H1 (cell line): ENCODE results near the gene PRSS21. TPM values are rescaled to one million over a fixed set of nuclear protein-coding genes. Genes with fewer than 3 reads are reported as not detected.

Experiments
- JUND ChIP-seq: IDR thresholded peaks from 2 replicates; pipeline ENCODE4 v1.6.1; 2011; ENCODE audit warnings: mild to moderate bottlenecking, improper control_type of control experiment, low read length
- KDM4A ChIP-seq: IDR thresholded peaks from one replicate; pipeline ENCODE4 v1.7.1; 2012; ENCODE audit warnings: low read depth, mild to moderate bottlenecking, moderate library complexity, low read length, inconsistent platforms; ENCODE audit not compliant: severe bottlenecking
- KDM5A ChIP-seq: fragments of 200-600 bp; IDR thresholded peaks from 2 replicates; pipeline ENCODE4 v1.7.1; 2012; ENCODE audit warnings: mild to moderate bottlenecking, low read length, inconsistent platforms, mixed read lengths
- SRF ChIP-seq: IDR thresholded peaks from 2 replicates; pipeline ENCODE4 v1.6.1; 2011; ENCODE audit warnings: mild to moderate bottlenecking, low read depth, low read length, moderate library complexity
- polyA plus RNA-seq, 7 experiments: library from polyadenylated mRNA; depleted of rRNA in 3 of 7; stranded (reverse) in 5 of 7; unstranded in 2 of 7; fragments of >200 nt in 5 of 7; fragments of 200-250 nt in 2 of 7; gene quantifications; 1 replicate in 5 of 7; 2 replicates in 1 of 7; 4 replicates in 1 of 7; pipeline versions ENCODE4 v1.2.1 to v1.2.3, GENCODE V29; 2011 to 2013; ENCODE audit warnings: missing spikeins in 2 of 7, mixed read lengths in 2 of 7
- total RNA-seq: library from RNA; stranded (reverse); fragmentation: NEBNext Ultra II Directional; extraction: Animal tissue kit (Norgen Biotek cat#: 25700); gene quantifications from 2 replicates; pipeline ENCODE4 v1.2.1, GENCODE V29; 2021

Gene PRSS21
- total and polyA plus RNA-seq, 2 of the 8 experiments (the other 6 are each of a cell fraction or from before 2014, with no cell fraction given): 0.76 to 1.0 TPM

DNA sequence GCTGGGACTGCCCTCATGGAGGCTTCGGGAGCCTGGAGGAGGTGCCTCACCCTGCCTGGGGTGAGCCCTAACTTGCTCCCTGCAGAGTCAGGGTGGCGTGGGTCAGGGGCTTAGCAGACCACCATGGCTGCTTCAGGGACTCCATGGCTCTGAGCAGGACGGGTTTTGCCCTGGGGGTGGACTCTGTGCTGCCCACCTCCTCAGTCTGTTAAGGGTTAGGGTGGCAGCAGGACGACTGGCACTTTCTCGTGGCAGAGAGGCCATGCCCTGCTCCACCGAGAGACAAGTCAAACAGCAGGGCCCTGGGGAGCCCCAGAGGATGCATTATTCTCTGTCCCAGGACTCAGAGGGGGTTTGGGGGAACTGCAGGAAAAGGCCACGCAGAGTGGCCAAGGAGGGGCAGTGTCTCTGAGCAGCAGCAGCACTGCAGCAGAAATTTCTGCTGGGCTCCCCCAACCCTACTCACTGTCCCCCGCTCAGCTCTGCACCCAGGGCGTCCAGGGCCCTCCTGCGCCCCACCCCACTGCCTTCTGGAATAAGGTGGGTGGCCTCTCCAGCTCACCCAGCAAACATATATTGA is 42.7 kb downstream of the PRSS21 start (continued):
- TF ChIP-seq KDM5A: no peak
- TF ChIP-seq KDM4A: no peak
- TF ChIP-seq JUND: no peak
- no peak for TF ChIP-seq SRF
